GM18907 (cell line): Measurements from ENCODE around the gene MRTFA.
"Not testable (repeated sequence)": the region's sequence is repeated elsewhere in the genome, so short reads cannot be mapped to it uniquely, and the experiment has no call there.

Experiments
- ATAC-seq: cut with Tn5 transposase; IDR thresholded peaks from one replicate; pipeline ENCODE4 v1.9.1; 2021; ENCODE audit warnings: mild to moderate bottlenecking, moderate library complexity; ENCODE audit not compliant: unreplicated experiment

Gene MRTFA

GRCh38 chr22:40560551-40560950 is 76.0 kb downstream of the MRTFA start:
- ATAC-seq: no peak

- ATAC-seq: no peak
These were observed 78.5 kb downstream of the MRTFA start for GRCh38 chr22:40557972-40558371.

- ATAC-seq: no peak
These were observed 79.9 kb downstream of the MRTFA start for GRCh38 chr22:40556641-40557040.

- not testable (repeated sequence) for ATAC-seq
These were observed 82.5 kb downstream of the MRTFA start for GRCh38 chr22:40554023-40554422.

- no peak for ATAC-seq
These were observed 83.4 kb downstream of the MRTFA start for GRCh38 chr22:40553014-40553554.

GRCh38 chr22:40552070-40552469 is 84.4 kb downstream of the MRTFA start:
- no peak for ATAC-seq

GRCh38 chr22:40547729-40548143 is 88.8 kb downstream of the MRTFA start:
- ATAC-seq: no peak

- no peak for ATAC-seq
These were observed 91.8 kb downstream of the MRTFA start for GRCh38 chr22:40544758-40545157.

GRCh38 chr22:40542821-40543540 is 93.5 kb downstream of the MRTFA start:
- ATAC-seq: no peak

GRCh38 chr22:40541300-40541699 is 95.2 kb downstream of the MRTFA start:
- no peak for ATAC-seq

- ATAC-seq: no peak
These were observed 96.3 kb downstream of the MRTFA start for GRCh38 chr22:40540265-40540664.

- ATAC-seq: not testable (repeated sequence)
These were observed 100.4 kb downstream of the MRTFA start for GRCh38 chr22:40536149-40536548.

- ATAC-seq: no peak
These were observed 100.9 kb downstream of the MRTFA start for GRCh38 chr22:40535642-40536041.

- ATAC-seq: no peak
These were observed 101.4 kb downstream of the MRTFA start for GRCh38 chr22:40535189-40535512.

- ATAC-seq: no peak
These were observed 101.9 kb downstream of the MRTFA start for GRCh38 chr22:40534379-40535188.

GRCh38 chr22:40533712-40534378 is 102.7 kb downstream of the MRTFA start:
- peak; percentile 72 for ATAC-seq

- ATAC-seq: no peak
These were observed 104.3 kb downstream of the MRTFA start for GRCh38 chr22:40531951-40532900.

- not testable (repeated sequence) for ATAC-seq
These were observed 106.1 kb downstream of the MRTFA start for GRCh38 chr22:40530391-40530790.

GRCh38 chr22:40529821-40530220 is 106.7 kb downstream of the MRTFA start:
- ATAC-seq: no peak

- ATAC-seq: no peak
These were observed 109.6 kb downstream of the MRTFA start for GRCh38 chr22:40526960-40527359.
